AG09309 (cell line): ENCODE data around the gene ARL2.
"Not testable (repeated sequence)": the region's sequence is repeated elsewhere in the genome, so short reads cannot be mapped to it uniquely, and the experiment has no call there.

Experiments used
- DNase-seq: peaks from one replicate; pipeline ENCODE4 v3.0.0-alpha.2; 2010; ENCODE audit warnings: low read depth
- H3K4me3 ChIP-seq: 2 replicates; pipeline ENCODE4 v1.5.1; 2011; ENCODE audit warnings: mild to moderate bottlenecking, low read depth, low read length, moderate library complexity; ENCODE audit not compliant: control insufficient read depth
- CTCF ChIP-seq: IDR thresholded peaks from 2 replicates; pipeline ENCODE4 v1.5.1; 2011; ENCODE audit warnings: mild to moderate bottlenecking, low read depth, low read length, inconsistent platforms; ENCODE audit not compliant: insufficient read depth, control insufficient read depth; ENCODE audit errors: missing control alignments

The ARL2 gene

GRCh38 chr11:64976651-64977050 is 37.3 kb upstream of the ARL2 start:
- H3K4me3 ChIP-seq, result no peak overlapping the region
- TF ChIP-seq CTCF, result no peak

GRCh38 chr11:64983339-64983738 is 30.6 kb upstream of the ARL2 start:
- H3K4me3 ChIP-seq, DNase-seq: not testable (repeated sequence)

More at GRCh38 chr11:64976651-64977050, 37.3 kb upstream of the ARL2 start:
- no peak for DNase-seq

GRCh38 chr11:64987998-64988854 is 25.7 kb upstream of the ARL2 start:
- TF ChIP-seq CTCF, result no peak
- H3K4me3 ChIP-seq, result no peak overlapping the region
- DNase-seq, result no peak

GRCh38 chr11:64989416-64989815 is 24.5 kb upstream of the ARL2 start:
- DNase-seq, result no peak
- TF ChIP-seq CTCF, result no peak
- H3K4me3 ChIP-seq, result no peak overlapping the region

GRCh38 chr11:64990222-64990923 is 23.6 kb upstream of the ARL2 start:
- TF ChIP-seq CTCF, result no peak
- no peak for DNase-seq
- no peak overlapping the region for H3K4me3 ChIP-seq

- TF ChIP-seq CTCF, result no peak
- no peak overlapping the region for H3K4me3 ChIP-seq
- DNase-seq, result no peak
Observed at GRCh38 chr11:64994318-64994717, 19.6 kb upstream of the ARL2 start.

GRCh38 chr11:64996327-64996709 is 17.6 kb upstream of the ARL2 start:
- peak overlapping the region; percentile 26 for H3K4me3 ChIP-seq
- TF ChIP-seq CTCF, result no peak
- DNase-seq, result no peak
